Panc1 (cell line): ENCODE data around the gene NOC2L.
A peak's percentile ranks its signal among the peaks of the same experiment; 100 is the strongest.

Source experiments
- POLR2AphosphoS5 ChIP-seq: IDR thresholded peaks from 2 replicates; pipeline ENCODE4 v1.6.1; 2012; ENCODE audit warnings: mild to moderate bottlenecking, low read depth, low read length, moderate library complexity
- SIN3A ChIP-seq: IDR thresholded peaks from 2 replicates; pipeline ENCODE4 v1.6.1; 2012; ENCODE audit warnings: low read depth, mild to moderate bottlenecking, low read length, moderate library complexity, borderline replicate concordance; ENCODE audit not compliant: insufficient read depth
- TF ChIP-seq, protein P1 (sequence below): fragments of 450-650 bp; IDR thresholded peaks from 2 replicates; pipeline ENCODE4 v1.5.1; 2017; ENCODE audit warnings: mild to moderate bottlenecking
- TF ChIP-seq, protein P2 (sequence below), 2 experiments: IDR thresholded peaks; 2 replicates each; pipeline ENCODE4 v1.6.1; 2011 to 2012; ENCODE audit warnings: low read depth in 2 of 2, control low read depth in 1 of 2, low read length in 1 of 2, mild to moderate bottlenecking in 1 of 2, moderate library complexity in 1 of 2; ENCODE audit not compliant: insufficient read depth in 1 of 2

DNA sequence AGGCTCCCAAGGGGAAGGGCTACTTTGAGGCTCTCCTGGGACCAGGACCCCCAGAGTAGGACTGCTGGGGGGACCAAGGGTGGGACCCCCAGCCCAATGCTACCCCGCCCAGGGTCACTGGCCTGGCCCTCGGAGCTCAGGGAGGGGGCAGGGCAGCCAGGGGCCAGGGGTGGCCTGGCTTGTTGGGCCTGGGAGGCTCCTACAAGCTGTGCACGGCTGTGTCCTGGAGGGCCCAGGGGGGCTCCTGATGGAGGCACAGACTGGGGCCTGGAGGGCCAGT is 38.6 kb upstream of the NOC2L start:
- TF ChIP-seq, protein P1, sequence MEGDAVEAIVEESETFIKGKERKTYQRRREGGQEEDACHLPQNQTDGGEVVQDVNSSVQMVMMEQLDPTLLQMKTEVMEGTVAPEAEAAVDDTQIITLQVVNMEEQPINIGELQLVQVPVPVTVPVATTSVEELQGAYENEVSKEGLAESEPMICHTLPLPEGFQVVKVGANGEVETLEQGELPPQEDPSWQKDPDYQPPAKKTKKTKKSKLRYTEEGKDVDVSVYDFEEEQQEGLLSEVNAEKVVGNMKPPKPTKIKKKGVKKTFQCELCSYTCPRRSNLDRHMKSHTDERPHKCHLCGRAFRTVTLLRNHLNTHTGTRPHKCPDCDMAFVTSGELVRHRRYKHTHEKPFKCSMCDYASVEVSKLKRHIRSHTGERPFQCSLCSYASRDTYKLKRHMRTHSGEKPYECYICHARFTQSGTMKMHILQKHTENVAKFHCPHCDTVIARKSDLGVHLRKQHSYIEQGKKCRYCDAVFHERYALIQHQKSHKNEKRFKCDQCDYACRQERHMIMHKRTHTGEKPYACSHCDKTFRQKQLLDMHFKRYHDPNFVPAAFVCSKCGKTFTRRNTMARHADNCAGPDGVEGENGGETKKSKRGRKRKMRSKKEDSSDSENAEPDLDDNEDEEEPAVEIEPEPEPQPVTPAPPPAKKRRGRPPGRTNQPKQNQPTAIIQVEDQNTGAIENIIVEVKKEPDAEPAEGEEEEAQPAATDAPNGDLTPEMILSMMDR: no peak
- TF ChIP-seq POLR2AphosphoS5 (0 out of 2 replicates have a peak, but pooled peaks have one; percentile 12), SIN3A (no peak)
- TF ChIP-seq, protein P2, sequence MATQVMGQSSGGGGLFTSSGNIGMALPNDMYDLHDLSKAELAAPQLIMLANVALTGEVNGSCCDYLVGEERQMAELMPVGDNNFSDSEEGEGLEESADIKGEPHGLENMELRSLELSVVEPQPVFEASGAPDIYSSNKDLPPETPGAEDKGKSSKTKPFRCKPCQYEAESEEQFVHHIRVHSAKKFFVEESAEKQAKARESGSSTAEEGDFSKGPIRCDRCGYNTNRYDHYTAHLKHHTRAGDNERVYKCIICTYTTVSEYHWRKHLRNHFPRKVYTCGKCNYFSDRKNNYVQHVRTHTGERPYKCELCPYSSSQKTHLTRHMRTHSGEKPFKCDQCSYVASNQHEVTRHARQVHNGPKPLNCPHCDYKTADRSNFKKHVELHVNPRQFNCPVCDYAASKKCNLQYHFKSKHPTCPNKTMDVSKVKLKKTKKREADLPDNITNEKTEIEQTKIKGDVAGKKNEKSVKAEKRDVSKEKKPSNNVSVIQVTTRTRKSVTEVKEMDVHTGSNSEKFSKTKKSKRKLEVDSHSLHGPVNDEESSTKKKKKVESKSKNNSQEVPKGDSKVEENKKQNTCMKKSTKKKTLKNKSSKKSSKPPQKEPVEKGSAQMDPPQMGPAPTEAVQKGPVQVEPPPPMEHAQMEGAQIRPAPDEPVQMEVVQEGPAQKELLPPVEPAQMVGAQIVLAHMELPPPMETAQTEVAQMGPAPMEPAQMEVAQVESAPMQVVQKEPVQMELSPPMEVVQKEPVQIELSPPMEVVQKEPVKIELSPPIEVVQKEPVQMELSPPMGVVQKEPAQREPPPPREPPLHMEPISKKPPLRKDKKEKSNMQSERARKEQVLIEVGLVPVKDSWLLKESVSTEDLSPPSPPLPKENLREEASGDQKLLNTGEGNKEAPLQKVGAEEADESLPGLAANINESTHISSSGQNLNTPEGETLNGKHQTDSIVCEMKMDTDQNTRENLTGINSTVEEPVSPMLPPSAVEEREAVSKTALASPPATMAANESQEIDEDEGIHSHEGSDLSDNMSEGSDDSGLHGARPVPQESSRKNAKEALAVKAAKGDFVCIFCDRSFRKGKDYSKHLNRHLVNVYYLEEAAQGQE (IDR thresholded peaks at IDR 0.05; ENCODE audit: insufficient read depth in 1 of 2, low read depth in 2 of 2, low read length in 1 of 2): no peak
